GM23338 (cell line): ENCODE data around the gene DNAH9. TPM values are rescaled to one million over a fixed set of nuclear protein-coding genes. Genes with fewer than 3 reads are reported as not detected.
A peak's percentile ranks its signal among the peaks of the same experiment; 100 is the strongest.

Source experiments
- ATAC-seq: fragments of 200-7000 bp; cut with Tn5 transposase; 3 replicates; pipeline ENCODE4 v1.9.1; 2020
- DNase-seq: peaks from one replicate; pipeline ENCODE4 v3.0.0-alpha.2; 2015; ENCODE audit warnings: low spot score
- H2AFZ ChIP-seq: fragments of 200-600 bp; sonication (generic); 2 replicates; pipeline ENCODE4 v1.8.0; 2016; ENCODE audit warnings: antibody characterized with exemption, mild to moderate bottlenecking, moderate library complexity
- H3F3A ChIP-seq: fragments of 200-600 bp; sonication (generic); replicated peaks from 2 replicates; pipeline ENCODE4 v1.8.0; 2017; ENCODE audit warnings: antibody characterized with exemption, mixed run types, low read depth
- H3K27ac ChIP-seq: fragments of 200-600 bp; sonication (generic); 2 replicates; pipeline ENCODE4 v1.6.1; 2016; ENCODE audit warnings: low read depth
- H3K27me3 ChIP-seq: fragments of 200-600 bp; sonication (generic); 2 replicates; pipeline ENCODE4 v1.8.0; 2016; ENCODE audit warnings: mild to moderate bottlenecking, mixed run types, moderate library complexity; ENCODE audit not compliant: insufficient read depth
- H3K36me3 ChIP-seq: fragments of 200-600 bp; sonication (generic); 2 replicates; pipeline ENCODE4 v1.8.0; 2016; ENCODE audit warnings: mild to moderate bottlenecking; ENCODE audit not compliant: insufficient read depth
- H3K4me1 ChIP-seq: fragments of 200-600 bp; sonication (generic); 2 replicates; pipeline ENCODE4 v1.8.0; 2016; ENCODE audit warnings: mild to moderate bottlenecking, moderate library complexity; ENCODE audit not compliant: insufficient read depth
- H3K4me2 ChIP-seq: fragments of 200-600 bp; sonication (generic); 2 replicates; pipeline ENCODE4 v1.7.1; 2017; ENCODE audit warnings: mixed run types
- H3K4me3 ChIP-seq: fragments of 200-600 bp; sonication (generic); 2 replicates; pipeline ENCODE4 v1.6.1; 2016; ENCODE audit warnings: mixed run types
- H3K79me2 ChIP-seq: fragments of 200-600 bp; sonication (generic); replicated peaks from 2 replicates; pipeline ENCODE4 v1.8.0; 2017; ENCODE audit warnings: mild to moderate bottlenecking; ENCODE audit not compliant: insufficient read depth
- H3K9me2 ChIP-seq: fragments of 200-600 bp; sonication (generic); 2 replicates; pipeline ENCODE4 v1.8.0; 2017; ENCODE audit not compliant: insufficient read depth
- H4K20me1 ChIP-seq: fragments of 200-600 bp; sonication (generic); replicated peaks from 2 replicates; pipeline ENCODE4 v1.8.0; 2017; ENCODE audit warnings: mild to moderate bottlenecking; ENCODE audit not compliant: insufficient read depth
- H3K27ac Mint-ChIP-seq: 2 replicates; pipeline ENCODE4 v1.8.0; 2020; ENCODE audit warnings: inconsistent platforms, mild to moderate bottlenecking, moderate library complexity, mixed read lengths
- H3K27me3 Mint-ChIP-seq: 3 replicates; pipeline ENCODE4 v1.8.0; 2022; ENCODE audit warnings: low read depth, mild to moderate bottlenecking, moderate library complexity, mixed read lengths, inconsistent platforms; ENCODE audit not compliant: insufficient read depth, poor library complexity
- H3K36me3 Mint-ChIP-seq: 3 replicates; pipeline ENCODE4 v1.8.0; 2021; ENCODE audit warnings: low read depth, mild to moderate bottlenecking, inconsistent platforms, moderate library complexity, mixed read lengths
- H3K4me1 Mint-ChIP-seq: 3 replicates; pipeline ENCODE4 v1.8.0; 2020; ENCODE audit warnings: mild to moderate bottlenecking, inconsistent platforms, mixed read lengths
- H3K4me3 Mint-ChIP-seq: 3 replicates; pipeline ENCODE4 v1.8.0; 2021; ENCODE audit warnings: moderate library complexity, mild to moderate bottlenecking, inconsistent platforms, mixed read lengths
- H3K9me3 Mint-ChIP-seq: 3 replicates; pipeline ENCODE4 v1.8.0; 2020; ENCODE audit warnings: moderate library complexity, mild to moderate bottlenecking, inconsistent platforms, mixed read lengths
- CTCF ChIP-seq, 2 experiments: fragments of 200-600 bp in 1 of 2; sonication (generic) in 1 of 2; conservative IDR thresholded peaks; 2 replicates each; pipeline versions ENCODE4 v1.5.1 to v1.6.1; 2016 to 2017; ENCODE audit warnings: antibody characterized with exemption in 2 of 2, low read depth in 2 of 2, mild to moderate bottlenecking in 2 of 2, moderate library complexity in 1 of 2
- ETS1 ChIP-seq: IDR thresholded peaks from 2 replicates; pipeline ENCODE4 v1.6.1; 2016; ENCODE audit warnings: antibody characterized with exemption
- REST ChIP-seq: IDR thresholded peaks from one replicate; pipeline ENCODE4 v1.6.1; 2018; ENCODE audit warnings: antibody characterized with exemption; ENCODE audit not compliant: unreplicated experiment
- STAT1 ChIP-seq: IDR thresholded peaks from one replicate; pipeline ENCODE4 v1.6.1; 2016; ENCODE audit warnings: antibody characterized with exemption; ENCODE audit not compliant: unreplicated experiment
- ZNF331 ChIP-seq: fragments of 250-450 bp; sonication (Bioruptor Pico); IDR thresholded peaks from 2 replicates; pipeline ENCODE4 v1.5.0; 2020; ENCODE audit warnings: low read depth, mild to moderate bottlenecking, moderate library complexity
- polyA plus RNA-seq: library from polyadenylated mRNA; unstranded; fragments of >200 nt; fragmentation: Nextera tagmentation; extraction: Ambion mirVana; gene quantifications from 2 replicates; pipeline ENCODE4 v1.2.1, GENCODE V29; 2016
- total RNA-seq: library from RNA; depleted of rRNA; stranded (reverse); fragments of >200 nt; shearing (Covaris generic); gene quantifications from 2 replicates; pipeline ENCODE4 v1.2.3, GENCODE V29; 2014

DNAH9 gene
- total and polyA plus RNA-seq, 2 experiments from 2014 or later = not detected

GRCh38 chr17:11979795-11980194 is 381.5 kb downstream of the DNAH9 start (continued):
- no peak for TF ChIP-seq REST
- no peak for TF ChIP-seq STAT1

- Histone ChIP-seq H2AFZ (no peak overlapping the region), H3K4me3 (no peak overlapping the region), H3F3A (no peaks in the 10 kb centered on the region), H3K27ac (no peak overlapping the region), H3K79me2 (no peaks in the 10 kb centered on the region), H3K4me1 (peaks cover 19% of the 10 kb centered on the region; the same call in 1 of the 2 replicates), H3K9me2 (0 out of 2 replicates have a peak, but pooled peaks cover 3% of the 10 kb centered on the region), H4K20me1 (no peaks in the 10 kb centered on the region), H3K36me3 (peaks cover 9% of the 10 kb centered on the region; the same call in 1 of the 2 replicates), H3K27me3 (no peaks in the 10 kb centered on the region), H3K4me2 (no peak overlapping the region)
- H3K27me3 Mint-ChIP-seq = peaks cover 5% of the 10 kb centered on the region
- peaks cover 51% of the 10 kb centered on the region for H3K36me3 Mint-ChIP-seq
- no peak for TF ChIP-seq ZNF331 (CRISPR knock-in tag)
- peak; percentile 33 to 63 for TF ChIP-seq CTCF (conservative IDR thresholded peaks at IDR 0.05; ENCODE audit: low read depth in 2 of 2)
- peaks cover 24% of the 10 kb centered on the region; the same call in 2 of the 3 replicates for H3K4me1 Mint-ChIP-seq
- no peaks in the 10 kb centered on the region for H3K9me3 Mint-ChIP-seq
- DNase-seq = peak; percentile 36
- no peak overlapping the region for H3K27ac Mint-ChIP-seq
- no peak overlapping the region for H3K4me3 Mint-ChIP-seq
- ATAC-seq = no peak; the same call in 2 of the 3 replicates
Measured at GRCh38 chr17:11980813-11981212, 382.5 kb downstream of the DNAH9 start.

- Histone ChIP-seq H4K20me1 (no peaks in the 10 kb centered on the region), H3K36me3 (peaks cover 9% of the 10 kb centered on the region; the same call in 1 of the 2 replicates), H3K9me2 (0 out of 2 replicates have a peak, but pooled peaks cover 3% of the 10 kb centered on the region), H3F3A (no peaks in the 10 kb centered on the region), H3K4me2 (peak overlapping the region; percentile 58; the same call in 1 of the 2 replicates), H3K4me1 (peaks cover 24% of the 10 kb centered on the region; the same call in 1 of the 2 replicates), H3K27ac (no peak overlapping the region), H3K27me3 (no peaks in the 10 kb centered on the region), H2AFZ (no peak overlapping the region), H3K79me2 (no peaks in the 10 kb centered on the region), H3K4me3 (0 out of 2 replicates have a peak overlapping the region, but pooled peaks have one; percentile 12)
- Mint-ChIP-seq H3K4me3 (no peak overlapping the region), H3K4me1 (peaks cover 17% of the 10 kb centered on the region; the same call in 2 of the 3 replicates), H3K36me3 (peaks cover 52% of the 10 kb centered on the region), H3K9me3 (no peaks in the 10 kb centered on the region), H3K27ac (peak overlapping the region; percentile 20; the same call in 1 of the 2 replicates), H3K27me3 (no peaks in the 10 kb centered on the region)
- ATAC-seq = peak; percentile 73
- peak; percentile 36 for DNase-seq
- TF ChIP-seq REST (no peak), ETS1 (no peak)
Measured at GRCh38 chr17:11981862-11982261, 383.6 kb downstream of the DNAH9 start.
